NCI-H2196 treated with DMSO at 0.1 percent for 48 hours (cell line): ENCODE data around the gene RPL35.

ENCODE experiments used
- DNase-seq: peaks from one replicate; lab custom pipeline; 2025; ENCODE audit not compliant: unreplicated experiment; lab: John Stamatoyannopoulos, UW

Gene RPL35

DNA sequence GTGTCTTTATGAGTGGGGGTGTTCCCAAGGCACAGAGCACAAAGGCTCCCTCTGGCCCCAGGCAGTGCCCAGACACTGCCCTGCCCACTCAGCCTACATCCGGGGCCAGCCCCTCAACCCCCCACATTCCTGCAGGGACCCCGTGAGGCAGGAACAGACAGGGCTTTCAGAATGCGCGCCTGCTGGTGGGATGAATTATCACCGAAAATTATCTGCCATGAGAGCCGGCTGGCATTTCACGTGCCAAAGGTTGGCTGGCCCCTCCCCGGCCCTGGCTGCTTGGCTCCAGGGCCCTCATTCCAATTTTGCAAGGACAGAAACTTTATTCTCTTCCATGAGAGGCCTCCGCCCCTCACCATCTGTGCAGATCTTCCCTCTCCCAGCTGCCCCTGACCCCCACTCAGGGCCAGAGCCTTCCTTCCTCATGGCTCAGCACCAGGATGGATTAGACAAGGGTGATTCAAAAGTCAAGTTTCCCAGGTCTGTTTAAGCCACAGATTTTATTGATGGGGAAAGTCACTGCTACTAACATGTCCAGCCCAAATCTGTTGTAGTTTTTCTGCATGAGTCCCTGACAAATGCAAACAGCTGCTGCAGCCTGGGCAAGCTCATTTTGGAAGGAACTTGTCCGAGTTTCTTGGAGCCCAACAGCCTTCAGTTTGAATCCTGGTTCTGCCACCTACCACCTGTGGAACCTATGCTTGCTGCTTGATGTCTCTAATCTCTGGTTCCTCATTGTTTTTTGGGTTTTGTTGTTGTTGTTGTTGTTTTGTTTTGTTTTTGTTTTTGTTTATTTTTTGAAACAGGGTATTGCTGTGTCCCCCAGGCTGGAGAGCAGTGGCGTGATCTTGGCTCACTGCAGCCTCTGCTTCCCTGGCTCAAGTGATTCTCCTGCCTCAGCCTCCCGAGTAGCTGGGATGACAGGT is 40.8 kb downstream of the RPL35 start:
- DNase-seq, result no peak

DNA sequence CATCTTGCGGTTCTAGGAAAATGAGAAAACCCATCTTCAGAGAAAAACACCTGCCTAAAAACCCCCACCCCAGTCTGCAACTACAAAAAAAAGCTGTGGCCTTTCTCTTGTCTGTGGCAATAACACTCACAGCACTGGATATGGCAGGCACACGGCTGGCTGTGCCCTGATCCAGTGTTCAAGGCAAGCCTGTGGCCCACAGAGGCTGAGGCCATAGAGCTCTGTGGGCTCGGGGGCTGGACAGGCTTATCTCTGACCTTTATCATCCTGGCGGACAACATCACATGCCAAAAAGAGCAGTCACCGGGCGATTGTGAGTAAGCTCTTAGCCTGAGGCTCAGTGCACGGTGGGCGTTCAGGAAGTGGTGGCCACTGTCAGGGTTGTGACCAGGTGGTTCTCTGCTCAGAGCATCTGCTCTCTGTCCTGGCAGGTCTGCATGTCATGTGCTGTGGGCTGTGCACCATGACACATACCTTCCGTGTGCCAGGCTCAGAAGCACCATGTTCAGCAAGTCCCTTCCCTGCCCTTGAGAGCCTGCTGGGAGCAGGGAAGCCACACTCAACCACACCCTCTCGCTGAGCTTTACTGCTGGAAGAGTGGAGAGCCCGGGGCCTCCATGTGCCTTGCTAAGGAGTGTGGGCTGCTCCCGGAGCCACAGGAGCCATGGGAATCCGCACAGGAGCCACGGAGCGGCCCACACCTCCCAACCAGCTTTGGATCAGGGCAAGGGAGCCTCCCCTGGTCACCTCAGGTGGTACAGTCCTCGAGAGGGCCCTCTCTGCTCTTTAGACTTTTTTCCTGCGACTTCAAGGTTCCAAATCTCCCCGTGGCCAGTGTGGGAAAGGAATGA is 43.1 kb downstream of the RPL35 start:
- no peak for DNase-seq

DNA sequence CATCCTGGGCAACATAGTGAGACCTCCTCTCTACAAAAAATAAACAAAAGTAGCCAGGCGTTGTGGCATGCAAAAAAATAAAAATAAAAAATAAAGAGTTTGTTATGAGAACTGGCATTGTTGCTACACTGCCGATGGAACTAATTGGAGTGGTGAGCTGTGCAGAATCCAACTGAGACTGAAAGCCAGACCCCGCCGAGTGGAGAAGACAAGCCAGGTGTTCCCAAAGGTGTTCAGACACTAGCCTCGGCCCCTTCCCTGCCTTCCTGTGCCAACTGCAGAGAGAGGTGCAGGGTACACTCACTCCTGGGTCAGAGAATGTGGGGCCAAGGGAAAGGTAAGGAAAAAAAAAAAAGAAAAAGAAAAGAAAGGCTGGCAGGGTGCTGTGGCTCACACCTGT is 46.2 kb downstream of the RPL35 start:
- no peak for DNase-seq

DNA sequence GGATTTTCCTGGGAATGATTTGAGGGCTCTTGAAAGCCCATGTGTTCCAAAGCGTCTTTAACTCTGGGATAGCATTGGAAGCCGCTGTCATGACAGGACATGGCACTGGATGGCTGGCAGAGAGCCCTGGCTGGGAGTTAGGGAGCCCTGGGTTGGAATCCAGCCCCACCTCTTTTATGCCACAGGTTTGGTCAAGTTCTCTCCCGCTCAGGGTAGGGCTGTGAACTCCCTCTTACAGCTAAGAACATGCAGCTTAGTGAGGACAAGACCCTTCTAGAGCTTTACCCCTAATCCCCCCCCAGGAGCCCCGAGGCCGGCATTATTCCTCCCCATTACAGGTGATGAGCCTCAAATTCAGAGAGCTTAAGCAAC is 47.6 kb downstream of the RPL35 start:
- no peak for DNase-seq

DNA sequence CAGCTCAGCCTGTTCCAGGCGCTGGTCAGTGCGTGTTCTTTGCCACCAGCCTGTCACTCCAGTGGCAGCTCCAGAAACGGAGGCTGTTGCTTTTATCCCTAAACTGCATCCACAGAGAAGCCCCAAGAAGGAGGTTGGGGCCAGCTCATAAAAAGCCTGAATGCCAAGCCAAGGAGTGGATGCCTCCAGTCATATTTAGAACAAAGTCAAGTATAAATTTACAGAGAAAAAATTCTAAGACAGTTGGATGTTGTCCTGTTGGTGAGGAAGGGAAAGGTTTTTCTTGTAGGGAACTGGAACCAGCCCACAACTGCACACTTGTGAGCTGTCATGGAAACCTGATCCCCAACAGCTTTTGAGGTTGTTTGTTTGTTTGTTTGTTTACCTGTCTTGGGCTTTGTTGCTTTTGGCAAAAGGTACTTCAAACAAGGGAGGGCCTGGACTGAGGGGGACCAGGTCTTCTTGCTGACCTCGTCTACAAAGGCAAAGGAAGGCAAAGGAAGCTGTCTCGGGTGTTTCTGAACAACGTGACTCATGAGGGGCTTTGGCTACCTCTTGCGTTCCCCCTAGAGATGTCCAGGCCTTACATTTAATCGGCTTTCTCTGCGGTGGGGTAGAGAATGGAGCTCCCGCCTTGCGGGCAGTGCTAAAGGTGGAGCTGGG is 48.1 kb downstream of the RPL35 start:
- no peak for DNase-seq

DNA sequence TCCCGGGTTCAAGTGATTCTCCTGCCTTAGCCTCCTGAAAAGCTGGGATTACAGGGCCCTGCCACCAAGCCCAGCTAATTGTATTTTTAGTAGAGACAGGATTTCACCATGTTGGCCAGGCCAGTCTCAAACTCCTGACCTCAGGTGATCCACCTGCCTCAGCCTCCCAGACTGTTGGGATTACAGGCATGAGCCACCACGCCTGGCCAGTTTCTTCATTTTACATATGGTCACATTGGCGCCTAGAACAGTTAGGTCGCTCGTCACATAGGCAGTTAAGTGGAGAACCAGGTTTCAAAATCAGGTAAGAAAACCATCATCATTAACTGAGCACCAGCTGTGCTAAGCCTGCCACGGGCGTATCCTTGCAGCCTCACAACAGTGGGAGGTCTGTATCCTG is 48.7 kb downstream of the RPL35 start:
- no peak for DNase-seq

DNA sequence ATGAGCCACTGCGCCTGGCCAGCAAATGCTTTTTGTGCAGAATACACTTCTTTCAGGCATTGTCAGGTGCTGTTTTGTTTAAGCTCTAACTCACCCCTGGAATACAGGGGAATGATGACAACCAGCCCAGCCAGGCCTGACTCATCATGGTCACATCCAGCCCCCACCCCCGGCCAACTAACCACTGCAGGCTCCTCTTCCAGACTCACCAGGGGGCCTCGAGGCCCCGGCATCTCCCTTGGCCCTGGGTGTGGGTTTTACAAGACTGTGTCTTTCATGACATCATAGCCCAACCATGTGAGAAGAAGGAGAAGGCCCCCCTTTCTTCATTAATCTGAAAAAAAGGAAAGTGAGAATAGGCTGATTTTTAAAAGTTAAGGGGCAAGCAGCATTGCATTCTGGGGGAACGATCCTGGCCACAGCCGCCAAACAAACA is 49.3 kb downstream of the RPL35 start:
- DNase-seq, result no peak

DNA sequence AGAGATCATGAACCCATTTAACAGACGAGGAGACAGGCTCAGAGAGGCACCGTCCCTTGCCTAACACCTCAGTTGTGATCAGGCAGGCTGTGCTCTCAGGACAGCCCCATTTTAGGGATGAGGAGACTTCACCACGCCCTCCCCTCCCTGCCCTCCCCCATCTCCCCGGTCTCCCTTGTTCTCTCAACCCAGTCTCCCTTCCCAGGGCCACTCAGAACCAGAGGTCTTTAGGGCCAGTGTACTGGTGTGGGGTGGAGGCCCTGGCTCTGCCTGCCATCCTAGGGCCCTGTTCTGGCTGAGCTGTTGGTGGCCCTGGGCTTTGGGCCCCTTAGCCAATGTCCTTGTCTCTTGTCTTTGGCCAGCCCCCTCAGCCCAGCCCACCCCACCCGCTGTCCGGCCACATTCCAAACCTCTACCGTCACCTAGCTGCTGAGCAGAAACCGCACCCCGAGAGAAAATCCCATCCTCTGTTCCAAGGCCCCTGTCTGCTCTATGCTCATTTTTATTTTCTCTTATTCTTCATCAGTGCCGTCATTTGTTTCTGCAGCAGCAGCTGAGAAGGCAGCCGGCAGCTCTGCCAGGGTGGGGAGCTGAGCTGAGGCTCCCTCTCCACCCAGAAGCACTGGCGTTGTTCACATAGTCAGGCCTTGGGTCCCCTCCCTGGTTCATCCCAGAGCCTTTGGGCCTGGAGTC is 50.9 kb downstream of the RPL35 start:
- DNase-seq, result no peak

DNA sequence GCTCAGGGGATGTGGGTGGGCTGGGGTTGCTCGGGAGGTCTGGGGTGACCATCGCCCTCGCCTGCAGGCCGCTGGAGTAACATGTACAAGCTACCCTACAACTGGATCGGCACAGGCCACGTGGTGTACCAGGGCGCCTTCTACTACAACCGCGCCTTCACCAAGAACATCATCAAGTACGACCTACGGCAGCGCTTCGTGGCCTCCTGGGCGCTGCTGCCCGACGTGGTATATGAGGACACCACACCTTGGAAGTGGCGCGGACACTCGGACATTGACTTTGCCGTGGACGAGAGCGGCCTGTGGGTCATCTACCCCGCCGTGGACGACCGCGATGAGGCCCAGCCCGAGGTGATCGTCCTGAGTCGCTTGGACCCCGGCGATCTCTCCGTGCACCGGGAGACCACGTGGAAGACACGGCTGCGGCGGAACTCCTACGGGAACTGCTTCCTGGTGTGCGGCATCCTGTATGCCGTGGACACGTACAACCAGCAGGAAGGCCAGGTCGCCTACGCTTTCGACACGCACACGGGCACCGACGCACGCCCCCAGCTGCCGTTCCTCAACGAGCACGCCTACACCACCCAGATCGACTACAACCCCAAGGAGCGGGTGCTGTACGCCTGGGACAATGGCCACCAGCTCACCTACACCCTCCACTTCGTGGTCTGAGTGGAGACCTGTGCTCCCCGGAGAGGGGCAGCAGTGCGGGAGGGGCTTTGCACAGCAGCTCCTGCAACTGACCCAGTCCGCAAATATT is 51.8 kb downstream of the RPL35 start:
- no peak for DNase-seq

DNA sequence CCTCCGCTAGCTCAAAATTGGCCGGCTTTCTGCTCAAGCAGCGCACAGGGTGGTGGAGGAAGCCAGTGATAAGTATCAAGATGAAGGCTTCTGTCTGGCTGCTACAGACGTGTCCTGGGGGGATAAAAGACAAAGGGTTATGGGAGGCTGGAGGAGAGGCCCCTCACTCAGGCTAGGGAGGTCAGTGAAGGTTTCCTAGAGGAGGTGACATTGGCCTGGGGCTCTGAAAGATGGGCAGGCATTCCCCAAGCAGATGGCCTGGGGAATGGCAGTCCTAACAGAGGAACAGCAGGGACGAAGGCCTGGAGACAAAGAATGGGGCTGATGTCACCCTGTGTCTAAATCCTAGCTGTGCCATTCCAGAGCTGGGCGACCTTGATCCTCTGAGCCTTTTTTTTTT is 52.5 kb downstream of the RPL35 start:
- no peak for DNase-seq

DNA sequence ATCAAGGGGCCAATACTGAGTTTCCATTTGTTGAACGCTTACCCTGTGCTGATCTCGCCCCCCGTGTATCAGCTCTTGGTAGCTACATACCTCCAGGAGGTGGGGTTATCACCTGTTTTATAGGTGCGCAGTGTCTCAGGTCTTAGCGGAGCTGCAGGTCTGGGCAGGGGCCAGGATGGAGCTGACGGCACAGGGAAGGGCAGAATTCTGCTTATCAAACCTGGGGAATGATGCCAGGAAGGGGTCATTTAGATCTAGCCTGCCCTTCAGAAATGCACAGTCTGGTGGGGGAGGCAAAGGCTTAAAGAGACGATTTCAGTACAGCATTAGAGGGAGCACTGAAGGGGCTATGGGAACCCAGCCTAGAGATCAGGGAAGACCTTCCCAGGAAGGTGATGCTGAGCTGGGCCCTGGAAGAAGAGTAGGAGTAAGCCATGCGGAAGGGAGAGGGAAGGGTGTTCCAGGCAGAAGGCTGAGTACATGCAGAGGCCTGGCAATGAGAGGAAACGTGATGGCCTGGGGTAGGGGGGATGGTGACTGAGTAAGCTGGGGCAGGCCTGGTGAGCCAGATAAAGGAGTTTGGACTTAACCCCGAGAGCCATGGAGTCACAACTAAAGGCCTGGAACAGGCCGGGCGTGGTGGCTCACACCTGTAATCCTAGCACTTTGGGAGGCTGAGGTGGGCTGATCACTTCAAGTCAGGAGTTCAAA is 53.4 kb downstream of the RPL35 start:
- DNase-seq, result no peak
